OCI-LY7 (cell line): ENCODE measurements around the gene PCDHGB7. TPM values are rescaled to one million over a fixed set of nuclear protein-coding genes. Genes with fewer than 3 reads are reported as not detected.

ENCODE experiments used
- BruUV-seq: library from RNA; stranded (reverse); fragments of 400-500 nt; replicated peaks from 2 replicates; lab custom pipeline; 2021; lab: Mats Ljungman, UMichigan
- CTCF ChIA-PET: fragments of 300-600 bp; sonication (Branson Sonifier 250); formaldehyde crosslinking; loops from one replicate; lab custom pipeline; 2022; ENCODE audit warnings: antibody characterized with exemption; ENCODE audit not compliant: unreplicated experiment; lab: Charles Lee
- POLR2A ChIA-PET: fragments of 300-600 bp; sonication (Branson Sonifier 250); formaldehyde crosslinking; loops from one replicate; lab custom pipeline; 2022; ENCODE audit warnings: antibody characterized with exemption; lab: Charles Lee
- DNase-seq: peaks from one replicate; pipeline ENCODE4 v3.0.0-alpha.2; 2015; ENCODE audit warnings: low spot score
- H2AFZ ChIP-seq: fragments of 200-600 bp; sonication (generic), shearing (Covaris generic); 2 replicates; pipeline ENCODE4 v1.6.1; 2014; ENCODE audit warnings: mild to moderate bottlenecking, antibody characterized with exemption, low read length, moderate library complexity
- H3K27ac ChIP-seq: fragments of 200-600 bp; sonication (generic); 2 replicates; pipeline ENCODE4 v1.5.1; 2014; ENCODE audit warnings: mixed run types, low read depth, mild to moderate bottlenecking, moderate library complexity, low read length, inconsistent platforms; ENCODE audit not compliant: poor library complexity, severe bottlenecking
- H3K36me3 ChIP-seq: fragments of 200-600 bp; sonication (generic); 2 replicates; pipeline ENCODE4 v1.6.1; 2014; ENCODE audit warnings: mild to moderate bottlenecking, antibody characterized with exemption, low read length, moderate library complexity, mixed read lengths; ENCODE audit not compliant: insufficient read depth
- H3K4me1 ChIP-seq: fragments of 200-600 bp; sonication (generic); 2 replicates; pipeline ENCODE4 v1.5.1; 2014; ENCODE audit warnings: mild to moderate bottlenecking, low read length; ENCODE audit not compliant: insufficient read depth, poor library complexity, severe bottlenecking
- H3K4me2 ChIP-seq: fragments of 200-600 bp; sonication (generic); 2 replicates; pipeline ENCODE4 v1.6.1; 2014; ENCODE audit warnings: mild to moderate bottlenecking, low read length
- H3K4me3 ChIP-seq: fragments of 200-600 bp; sonication (generic); 2 replicates; pipeline ENCODE4 v1.5.1; 2014; ENCODE audit warnings: mild to moderate bottlenecking, low read depth, low read length; ENCODE audit not compliant: poor library complexity, severe bottlenecking
- H3K79me2 ChIP-seq: fragments of 200-600 bp; sonication (generic); 2 replicates; pipeline ENCODE4 v1.6.1; 2016; ENCODE audit warnings: low read depth, mild to moderate bottlenecking, low read length, moderate library complexity, mixed read lengths; ENCODE audit not compliant: insufficient read depth
- H3K9me2 ChIP-seq: fragments of 200-600 bp; sonication (generic); 2 replicates; pipeline ENCODE4 v1.6.1; 2016; ENCODE audit warnings: mild to moderate bottlenecking, low read length, mixed read lengths; ENCODE audit not compliant: insufficient read depth
- H3K9me3 ChIP-seq: fragments of 200-600 bp; sonication (generic); 2 replicates; pipeline ENCODE4 v1.6.1; 2014; ENCODE audit warnings: mild to moderate bottlenecking, mixed run types, low read length, mixed read lengths
- H4K20me1 ChIP-seq: fragments of 200-600 bp; sonication (generic); 2 replicates; pipeline ENCODE4 v1.6.1; 2014; ENCODE audit warnings: mild to moderate bottlenecking, antibody characterized with exemption, low read length, moderate library complexity, mixed read lengths; ENCODE audit not compliant: insufficient read depth
- CTCF ChIP-seq: fragments of 200-600 bp; sonication (generic); conservative IDR thresholded peaks from 2 replicates; pipeline ENCODE4 v1.5.1; 2014; ENCODE audit warnings: mild to moderate bottlenecking, antibody characterized with exemption, low read length, moderate library complexity, mixed read lengths
- EZH2phosphoT487 ChIP-seq: fragments of 200-600 bp; sonication (generic); IDR thresholded peaks from 2 replicates; pipeline ENCODE4 v1.6.1; 2018; ENCODE audit warnings: low read depth, borderline replicate concordance, mild to moderate bottlenecking, mixed run types, antibody characterized with exemption, low read length, moderate library complexity, mixed read lengths
- intact Hi-C: fragments of 100-400 bp; cut with micrococcal nuclease; formaldehyde crosslinking; loops from one replicate; pipeline ENCODE4 v1.10.0; 2022; ENCODE audit not compliant: unreplicated experiment
- total RNA-seq, 2 experiments: library from RNA; depleted of rRNA in 1 of 2; stranded (reverse); fragments of >200 nt in 1 of 2; shearing (Covaris generic) in 1 of 2; gene quantifications; 2 replicates each; pipeline ENCODE4 v1.2.3, GENCODE V29; 2014 to 2022

The PCDHGB7 gene
- total RNA-seq, 2 experiments from 2014 or later, result 3.9 to 5.4 TPM

DNA sequence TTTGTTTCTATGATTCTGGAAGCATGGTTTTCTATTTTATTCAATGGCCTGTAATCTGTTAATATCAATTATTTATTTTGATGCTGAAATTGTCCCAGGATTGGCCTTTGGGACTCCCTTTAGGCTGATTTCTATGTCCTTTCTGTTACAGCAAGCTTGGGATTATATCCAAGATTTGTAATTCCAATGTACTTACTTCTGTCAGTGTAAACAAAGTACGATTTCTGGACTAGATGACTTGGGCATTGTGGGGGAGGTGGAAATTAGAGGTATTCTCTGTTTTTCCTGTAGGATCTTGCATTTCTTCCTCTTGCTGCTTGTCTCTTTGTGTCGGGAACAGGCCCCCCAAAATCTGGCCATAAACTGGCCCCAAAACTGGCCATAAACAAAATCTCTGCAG is 16.5 kb downstream of the PCDHGB7 start:
- Histone ChIP-seq H3K4me3 (no peak overlapping the region), H3K79me2 (no peaks in the 10 kb centered on the region), H3K4me2 (no peak overlapping the region), H3K9me2 (no peaks in the 10 kb centered on the region), H3K36me3 (no peaks in the 10 kb centered on the region), H2AFZ (no peak overlapping the region), H4K20me1 (no peaks in the 10 kb centered on the region), H3K4me1 (no peaks in the 10 kb centered on the region), H3K27ac (no peak overlapping the region), H3K9me3 (no peaks in the 10 kb centered on the region)
- intact Hi-C loops, result no loop called here
- BruUV-seq, result no TSS peak
- TF ChIP-seq EZH2phosphoT487, result no peak
- TF ChIP-seq CTCF, result no peak
- no peak for DNase-seq
- ChIA-PET POLR2A (no interaction called here), CTCF (no interaction called here)

DNA sequence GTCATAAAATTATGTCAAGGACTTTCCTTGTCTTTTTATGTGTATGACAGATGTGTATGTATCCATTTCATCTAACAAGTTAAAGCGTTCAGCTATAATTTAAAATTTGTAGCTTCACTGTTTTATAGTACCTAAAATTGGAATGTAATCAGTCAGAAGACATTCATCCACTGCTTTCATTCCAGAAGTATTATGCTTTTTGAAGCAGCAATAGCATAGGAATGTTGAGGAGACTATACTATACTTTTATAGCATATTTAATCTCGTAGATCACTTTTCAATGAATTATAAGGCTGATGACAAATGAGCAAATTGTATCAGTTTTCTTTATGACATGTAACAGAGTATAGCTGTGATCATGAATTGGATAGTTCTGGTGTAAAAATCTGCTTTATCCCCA is 19.7 kb downstream of the PCDHGB7 start:
- TF ChIP-seq EZH2phosphoT487 (no peak), CTCF (no peak)

DNA sequence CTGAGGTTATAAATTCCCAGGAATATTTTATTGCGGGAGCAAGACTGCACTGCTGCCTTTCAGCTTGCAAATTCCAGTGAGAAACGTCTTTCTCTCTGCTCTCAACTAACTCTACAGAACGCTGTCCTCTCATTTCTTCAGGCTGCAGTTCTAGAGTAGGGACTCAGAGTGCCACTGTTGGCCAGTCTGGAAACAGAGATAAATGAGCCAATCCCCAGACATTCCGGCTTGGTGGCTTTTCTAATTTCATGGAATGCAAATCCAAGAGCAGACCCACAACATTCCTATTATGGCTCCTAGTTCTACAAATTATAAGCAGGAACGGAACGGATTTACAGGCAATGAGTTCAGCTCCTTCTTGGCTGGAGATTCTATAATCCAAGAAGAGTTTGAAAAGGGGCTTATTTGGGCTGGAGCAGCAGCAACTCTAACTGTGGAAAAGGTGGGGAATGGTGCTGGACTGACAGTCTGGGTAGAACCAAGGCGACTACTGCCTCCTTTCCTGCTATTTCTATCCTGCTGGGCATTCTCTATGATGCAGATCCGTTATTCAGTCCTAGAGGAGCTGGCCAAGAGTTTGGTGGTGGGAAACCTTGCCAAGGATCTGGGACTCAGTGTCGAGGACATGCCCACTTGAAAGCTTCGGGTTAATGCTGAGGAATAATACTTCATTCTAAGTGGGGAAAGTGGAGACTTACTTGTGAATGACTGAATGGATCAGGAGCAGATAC is 22.1 kb downstream of the PCDHGB7 start:
- Histone ChIP-seq H3K4me1 (peaks cover 14% of the 10 kb centered on the region), H3K27ac (no peak overlapping the region), H3K4me2 (no peak overlapping the region), H2AFZ (no peak overlapping the region), H3K79me2 (no peaks in the 10 kb centered on the region), H3K4me3 (no peak overlapping the region), H3K9me3 (no peaks in the 10 kb centered on the region), H3K36me3 (no peaks in the 10 kb centered on the region), H4K20me1 (no peaks in the 10 kb centered on the region), H3K9me2 (no peaks in the 10 kb centered on the region)
- no peak for DNase-seq
- intact Hi-C loops, result no loop called here
- TF ChIP-seq CTCF (no peak), EZH2phosphoT487 (no peak)
- ChIA-PET CTCF (no interaction called here), POLR2A (interaction anchor here (0.5 kb wide), 1 partner anchor 795 kb away, joined by 3 read pairs; no protein-coding TSS in a partner anchor)
- BruUV-seq, result no TSS peak

More for the DNA sequence above, 19.7 kb downstream of the PCDHGB7 start:
- H3K9me3 ChIP-seq, result no peaks in the 10 kb centered on the region
- no peak overlapping the region for H3K27ac ChIP-seq
- H3K79me2 ChIP-seq, result no peaks in the 10 kb centered on the region
- POLR2A ChIA-PET, result interaction anchor here (0.6 to 1.1 kb wide), 3 partner anchors 61 to 127 kb away, joined by 3 to 4 read pairs (median 3); no protein-coding TSS in a partner anchor
- H3K4me3 ChIP-seq, result no peak overlapping the region
- intact Hi-C loops, result no loop called here
- DNase-seq, result no peak
- no peaks in the 10 kb centered on the region for H4K20me1 ChIP-seq
- no TSS peak for BruUV-seq
- H3K9me2 ChIP-seq, result no peaks in the 10 kb centered on the region
- CTCF ChIA-PET, result no interaction called here
- no peak overlapping the region for H2AFZ ChIP-seq
- peaks cover 2% of the 10 kb centered on the region for H3K4me1 ChIP-seq
- H3K36me3 ChIP-seq, result no peaks in the 10 kb centered on the region
- H3K4me2 ChIP-seq, result no peak overlapping the region
